ENCODE results near the gene C10orf71.

C10orf71 gene

DNA sequence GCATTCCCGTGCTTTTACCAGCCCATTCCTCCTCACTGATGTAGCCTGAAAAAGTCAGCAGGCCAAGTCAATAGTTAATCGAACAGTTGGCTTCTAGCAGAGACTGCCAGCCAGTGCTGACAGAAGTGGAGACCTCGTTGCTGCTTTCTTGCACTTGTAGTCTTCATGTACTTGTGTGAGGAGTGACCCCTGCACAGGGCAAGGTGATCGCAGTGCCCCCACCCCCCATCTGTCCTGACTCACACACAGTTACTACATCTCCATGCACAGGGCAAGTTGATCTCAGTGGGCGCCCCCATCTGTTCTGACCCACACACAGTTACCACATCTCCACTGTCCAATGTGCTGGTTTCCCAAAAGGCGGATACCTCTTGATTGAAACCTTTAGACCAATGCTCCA, 34.2 kb downstream of the C10orf71 start:
- DNase-seq (ENCODE audit: low spot score) = no peak

DNA sequence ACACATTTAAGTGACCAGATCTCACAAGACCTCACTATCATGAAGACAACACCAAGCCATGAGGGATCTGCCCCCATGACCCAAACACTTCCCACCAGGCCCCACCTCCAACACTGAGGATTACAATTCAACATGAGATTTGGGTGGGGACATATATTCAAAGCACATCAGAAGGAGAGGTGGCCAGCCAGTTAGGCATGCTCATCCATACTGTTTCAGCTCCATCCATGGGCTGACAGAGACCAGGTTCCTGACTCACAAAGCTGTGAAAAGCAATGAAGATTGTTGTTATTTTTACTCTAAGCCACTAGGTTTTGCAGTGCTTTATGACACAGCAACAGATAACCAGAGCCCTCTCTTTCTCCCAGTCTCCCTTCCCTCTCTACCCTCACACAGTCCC, 36.0 kb downstream of the C10orf71 start:
- DNase-seq (ENCODE audit: low spot score) = no peak

DNA sequence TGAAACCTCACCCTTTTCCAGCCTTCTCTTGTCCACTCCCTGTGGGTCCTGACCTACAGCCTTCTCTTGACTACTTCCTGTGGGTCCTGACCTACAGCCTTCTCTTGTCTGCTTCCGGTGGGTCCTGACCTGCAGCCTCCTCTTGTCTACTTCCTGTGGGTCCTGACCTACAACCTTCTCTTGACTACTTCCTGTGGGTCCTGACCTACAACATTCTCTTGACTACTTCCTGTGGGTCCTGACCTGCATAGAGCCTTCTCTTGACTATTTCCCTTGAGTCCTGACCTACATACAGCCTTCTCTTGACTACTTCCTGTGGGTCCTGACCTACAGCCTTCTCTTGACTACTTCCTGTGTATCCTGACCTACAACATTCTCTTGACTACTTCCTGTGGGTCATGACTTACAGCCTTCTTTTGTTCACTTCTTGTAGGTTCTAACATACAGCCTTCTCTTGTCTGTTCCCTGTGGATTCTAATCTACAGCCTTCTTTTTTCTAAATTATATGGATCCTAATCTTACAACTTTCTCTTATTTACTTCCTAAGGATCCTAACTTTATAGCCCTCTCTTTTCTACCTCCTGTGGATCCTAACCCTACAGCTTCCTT, 36.5 kb downstream of the C10orf71 start:
- no peak for DNase-seq (ENCODE audit: low spot score)

DNA sequence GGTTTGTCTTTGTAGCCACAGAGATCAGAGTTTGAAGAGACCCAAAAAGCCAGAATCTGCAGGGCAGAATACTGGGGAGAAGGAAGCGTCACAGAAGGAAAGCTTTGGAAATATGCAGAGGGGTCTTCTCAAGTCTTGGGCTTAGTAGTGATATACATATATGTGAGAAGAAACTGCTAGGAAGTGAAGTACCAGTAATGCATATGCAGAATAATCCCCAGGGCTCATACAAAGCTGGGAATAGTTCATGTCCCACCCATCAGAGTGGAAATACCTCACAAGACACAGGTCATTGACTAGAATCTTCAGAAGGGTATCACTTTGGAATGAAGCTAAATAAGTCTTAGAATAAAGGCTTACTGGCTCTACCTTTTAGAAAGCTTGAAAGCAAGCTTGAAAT, 39.6 kb downstream of the C10orf71 start:
- no peak for DNase-seq (ENCODE audit: low spot score)

DNA sequence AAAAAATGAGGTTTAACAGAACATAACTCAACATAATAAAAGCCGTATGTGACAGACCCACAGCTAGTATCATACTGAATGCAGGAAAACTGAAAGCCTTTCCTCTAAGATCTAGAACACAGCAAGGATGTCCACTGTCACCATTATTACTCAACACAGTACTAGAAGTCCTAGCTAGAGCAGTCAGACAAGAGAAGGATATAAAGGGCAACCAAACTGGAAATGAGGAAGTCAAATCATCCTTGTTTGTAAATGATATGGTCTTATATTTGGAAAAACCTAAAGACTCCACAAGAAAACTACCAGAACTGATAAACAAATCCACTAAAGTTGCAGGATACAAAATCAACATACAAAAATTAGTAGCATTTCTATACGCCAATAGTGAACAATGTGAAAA, 45.9 kb downstream of the C10orf71 start:
- DNase-seq (ENCODE audit: low spot score) = no peak

DNA sequence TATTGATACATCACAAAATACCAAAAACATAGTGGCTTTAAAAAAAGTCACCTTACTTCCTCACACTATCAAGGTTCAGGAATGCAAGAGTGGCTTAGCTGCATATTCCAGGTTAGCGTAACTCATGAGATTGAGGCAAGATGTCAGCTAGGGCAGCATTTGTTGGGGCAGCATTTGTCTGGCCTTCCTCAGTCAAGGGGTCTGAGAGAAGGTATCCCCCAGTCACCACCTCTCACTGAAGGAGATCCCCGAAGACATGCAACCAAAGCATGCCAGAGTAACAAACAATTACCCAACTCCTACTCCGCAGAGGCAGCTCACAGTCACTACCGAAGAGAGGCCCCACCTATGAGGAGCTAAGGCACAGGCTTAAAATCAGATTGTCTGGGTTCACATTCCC, 48.4 kb downstream of the C10orf71 start:
- no peak for DNase-seq (ENCODE audit: low spot score)

DNA sequence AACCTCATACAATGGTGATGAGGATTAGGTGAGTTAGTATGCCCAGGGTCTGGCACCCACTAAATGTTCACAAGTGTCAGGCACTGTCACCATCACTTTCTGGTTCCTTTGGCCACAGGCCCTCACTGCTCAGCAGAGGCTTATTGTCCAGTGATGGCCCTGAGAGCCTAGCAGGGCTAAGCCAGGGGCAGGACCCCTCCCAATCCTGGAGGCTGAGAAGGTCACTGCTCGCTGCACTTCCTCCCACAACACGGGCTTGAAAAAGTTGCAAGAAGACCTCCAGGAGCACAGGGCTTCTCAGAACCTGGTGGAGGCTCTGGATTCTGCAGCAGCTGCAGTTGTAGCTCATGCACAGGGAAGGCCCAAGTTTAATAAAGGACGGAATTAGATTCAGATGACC, 48.9 kb downstream of the C10orf71 start:
- no peak for DNase-seq (ENCODE audit: low spot score)

DNA sequence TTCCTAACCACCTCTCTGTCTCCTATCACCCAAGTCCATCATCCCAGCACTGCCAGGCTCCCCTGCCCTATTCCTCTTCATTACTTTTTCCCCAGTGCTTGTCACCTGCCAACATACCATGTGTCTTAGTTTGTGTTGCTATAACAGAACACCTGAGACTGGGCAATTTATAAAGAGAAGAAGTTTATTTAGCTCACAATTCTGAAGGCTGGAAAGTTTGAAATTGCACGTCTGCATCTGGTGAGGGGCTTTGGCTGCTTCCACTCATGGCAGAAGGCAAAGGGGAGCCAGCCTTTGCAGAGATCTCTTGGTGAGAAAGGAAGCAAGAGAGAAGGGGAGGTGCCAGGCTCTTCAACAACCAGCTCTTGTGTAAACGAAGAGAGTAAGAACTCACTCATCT, 49.6 kb downstream of the C10orf71 start:
- DNase-seq (ENCODE audit: low spot score) = no peak

DNA sequence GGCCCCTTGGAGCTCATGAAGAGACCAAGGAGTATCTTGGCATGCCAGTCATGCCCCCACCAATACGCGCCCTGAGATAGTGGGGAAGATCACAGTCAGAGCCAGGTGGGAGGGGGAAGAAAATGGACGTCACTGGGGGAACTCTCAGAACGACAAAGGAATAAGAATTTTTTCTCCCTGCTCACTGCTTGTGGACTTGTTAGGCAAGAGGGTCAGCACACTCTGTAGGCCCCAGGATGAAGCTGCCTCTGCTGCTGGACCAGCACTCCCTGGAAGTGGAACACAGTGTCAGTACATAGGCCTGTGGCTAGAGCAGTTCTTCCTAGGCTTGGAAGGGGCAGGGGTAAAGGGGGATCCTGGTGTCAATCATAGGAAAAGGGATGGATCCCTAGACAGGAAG, 50.4 kb downstream of the C10orf71 start:
- no peak for DNase-seq (ENCODE audit: low spot score)

DNA sequence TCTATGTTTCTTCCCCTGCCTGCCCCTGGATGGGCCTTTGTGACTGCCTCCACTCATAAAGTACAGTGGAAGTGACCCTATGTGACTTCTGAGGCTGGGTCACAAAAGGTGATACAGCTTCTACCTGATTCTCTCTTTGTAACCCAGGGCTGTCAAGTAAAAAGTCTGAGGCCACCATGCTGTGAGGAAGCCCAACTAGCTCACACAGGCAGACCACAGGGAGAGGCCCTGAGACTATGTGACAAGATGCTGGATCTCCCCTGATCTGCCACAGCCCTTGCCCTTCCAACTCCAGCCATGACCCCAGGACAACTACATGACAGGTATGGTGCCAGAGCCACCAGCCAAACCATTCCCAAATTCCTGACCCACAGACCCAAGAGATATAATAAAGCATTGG, 51.2 kb downstream of the C10orf71 start:
- no peak for DNase-seq (ENCODE audit: low spot score)

DNA sequence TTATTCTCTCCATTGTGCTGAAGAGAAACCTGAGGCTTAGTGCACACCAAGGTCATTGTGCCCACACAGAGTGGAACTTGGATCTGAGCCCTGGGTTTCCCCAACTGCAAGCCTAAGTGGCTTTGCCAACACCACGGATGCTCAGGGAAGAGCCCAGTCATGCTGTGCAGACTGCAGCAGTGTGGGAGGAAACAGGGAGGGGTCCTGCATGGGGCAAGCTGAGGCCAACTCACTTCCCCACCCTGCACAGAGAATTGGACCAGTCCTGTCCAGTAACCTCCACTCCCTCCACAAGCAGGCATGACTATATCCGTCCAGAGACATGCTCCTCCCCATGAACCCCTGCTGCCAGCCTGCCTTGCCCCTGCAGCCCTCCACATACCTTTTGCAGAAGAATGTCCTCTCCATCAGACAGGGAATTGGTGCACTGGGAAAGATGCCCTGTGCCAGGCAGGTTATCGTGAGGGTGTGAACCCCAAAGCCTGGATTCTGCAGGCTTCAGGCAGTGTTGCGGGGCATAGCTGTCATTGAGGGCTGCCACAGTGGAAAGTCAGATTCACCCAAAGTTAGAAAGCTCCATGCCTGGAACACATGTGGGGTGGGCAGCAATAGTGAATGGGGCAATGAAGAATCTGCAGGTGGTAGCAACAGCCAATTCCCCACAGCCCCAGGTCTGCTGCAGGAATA, 52.0 kb downstream of the C10orf71 start:
- DNase-seq (ENCODE audit: low spot score) = no peak

DNA sequence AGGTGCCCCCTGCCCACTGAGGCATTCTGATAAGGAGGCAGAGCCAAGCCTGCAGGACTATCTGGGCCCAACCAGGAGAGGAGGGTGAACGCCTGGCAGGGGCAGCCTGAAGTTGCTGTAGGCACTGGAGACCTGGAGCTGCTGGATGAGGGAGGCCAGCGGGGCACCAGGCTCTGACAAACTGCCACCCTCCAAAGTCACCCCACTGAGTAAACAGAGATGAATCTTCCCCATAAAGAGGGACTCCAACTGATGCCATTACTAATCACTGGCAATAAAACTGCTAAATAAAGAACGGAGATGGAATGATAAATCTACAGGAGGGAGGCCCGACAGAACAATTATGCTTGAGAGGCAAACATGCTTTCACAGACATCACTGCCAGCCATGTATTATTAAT, 52.7 kb downstream of the C10orf71 start:
- DNase-seq (ENCODE audit: low spot score) = no peak

DNA sequence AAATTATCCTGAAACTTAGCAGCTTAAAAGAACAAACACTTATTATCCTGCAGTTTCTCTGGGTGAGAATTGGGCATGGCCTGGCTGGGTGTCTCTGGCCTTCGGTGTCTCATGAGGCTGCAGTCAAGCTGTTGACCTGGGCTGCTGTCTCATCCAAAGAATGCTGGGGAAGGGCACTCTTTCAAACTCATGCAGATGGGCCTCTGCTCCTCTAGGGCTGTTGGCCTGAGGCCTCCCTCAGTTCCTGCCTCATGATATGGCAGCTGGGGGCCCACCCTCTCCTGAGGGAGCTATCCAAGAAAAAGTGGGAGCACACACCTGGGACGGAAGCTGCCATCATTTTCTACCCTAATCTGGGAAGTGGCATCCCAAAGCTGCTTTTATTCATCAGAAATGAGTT, 53.4 kb downstream of the C10orf71 start:
- no peak for DNase-seq (ENCODE audit: low spot score)

DNA sequence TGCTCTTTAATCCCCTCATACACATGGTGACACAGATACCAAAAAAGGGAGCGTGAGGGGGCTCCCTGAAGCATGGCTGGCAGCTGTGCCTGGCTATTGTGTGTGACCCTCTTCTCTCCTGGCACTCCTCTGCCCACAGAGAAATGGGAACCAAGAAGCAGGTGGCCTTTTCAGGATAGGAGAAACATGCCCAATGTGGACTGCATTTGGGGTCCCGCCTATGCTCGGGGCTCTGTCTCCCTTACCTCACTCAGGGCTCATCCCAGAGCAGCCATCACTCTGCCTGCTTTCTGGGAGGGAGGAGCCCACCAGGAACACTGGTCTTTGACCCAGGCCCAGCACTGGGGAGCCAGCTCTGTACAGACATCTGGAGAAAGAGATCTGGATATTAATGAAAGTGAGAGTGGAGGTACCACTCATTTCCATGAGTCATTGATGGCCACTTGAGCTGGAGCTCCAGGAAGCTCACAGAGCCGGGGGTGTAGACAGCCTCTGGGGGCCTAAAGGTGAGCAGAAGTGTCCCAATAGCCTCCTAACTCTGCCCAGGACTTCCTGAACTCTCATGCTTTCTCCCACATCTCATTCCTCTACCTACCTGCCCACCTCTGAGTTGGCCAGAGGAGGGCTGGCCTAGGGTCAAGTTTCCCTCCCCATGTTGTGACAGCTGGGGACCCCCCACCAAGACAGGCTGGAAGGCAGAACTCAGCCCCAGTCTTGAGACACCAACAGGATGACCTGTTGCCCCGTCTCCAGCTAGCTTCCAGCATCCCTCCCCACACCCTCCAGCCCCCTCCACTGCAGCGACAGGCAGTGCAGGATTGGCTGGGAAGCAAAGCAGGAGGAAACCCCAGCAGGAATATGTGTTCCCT, 54.3 kb downstream of the C10orf71 start:
- DNase-seq (ENCODE audit: low spot score) = no peak

DNA sequence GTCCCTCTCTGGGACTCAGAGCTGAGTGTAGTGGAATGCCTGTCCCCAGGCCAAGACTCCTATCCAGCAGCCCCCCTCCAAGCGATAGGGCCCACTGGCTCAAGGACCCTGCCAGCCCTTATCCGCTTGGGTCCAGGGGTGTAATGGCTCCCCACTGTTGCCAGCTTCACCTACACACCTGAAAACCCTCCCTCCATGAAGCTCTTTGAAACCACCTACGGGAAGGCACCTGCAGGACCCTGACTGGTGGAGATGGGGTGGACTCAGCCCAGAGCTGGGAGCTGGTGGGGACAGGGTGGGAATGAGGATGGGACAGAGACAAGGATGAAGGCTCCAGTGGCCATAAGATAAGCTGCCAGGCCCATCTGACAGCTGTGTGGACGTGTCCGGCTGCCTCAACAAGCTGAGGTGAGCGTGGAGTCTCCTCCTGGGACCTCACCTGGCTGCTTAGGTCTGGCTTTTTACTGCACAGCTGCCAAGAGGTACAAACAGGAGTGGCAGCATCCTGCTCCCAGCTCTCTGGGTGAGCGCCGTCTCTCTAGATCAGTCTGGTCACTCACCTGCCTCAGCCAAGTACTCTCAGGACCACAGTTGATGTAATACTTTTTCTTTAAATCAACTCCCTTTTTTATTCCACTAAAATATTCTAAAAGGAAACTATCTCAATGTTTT, 55.1 kb downstream of the C10orf71 start:
- DNase-seq (ENCODE audit: low spot score) = no peak

DNA sequence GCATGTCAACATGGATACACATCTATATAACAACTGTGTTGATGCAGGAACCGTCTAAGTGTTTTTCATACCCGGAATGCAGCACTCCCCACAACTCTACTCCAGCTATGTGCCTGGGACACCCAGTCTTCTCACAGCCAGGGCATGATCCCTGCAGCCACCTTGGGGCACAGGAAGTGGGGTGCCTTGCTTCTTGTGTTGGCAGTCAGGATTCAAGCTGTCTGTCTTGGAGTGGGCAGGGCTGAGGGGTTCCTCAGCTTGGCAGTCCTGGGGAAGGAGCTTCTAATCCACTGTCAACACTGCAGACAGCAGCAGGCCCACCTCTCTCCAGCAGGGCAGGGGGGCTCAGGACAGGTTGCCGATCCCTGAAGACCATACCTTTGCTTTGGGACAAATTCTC, 55.6 kb downstream of the C10orf71 start:
- DNase-seq (ENCODE audit: low spot score) = no peak

DNA sequence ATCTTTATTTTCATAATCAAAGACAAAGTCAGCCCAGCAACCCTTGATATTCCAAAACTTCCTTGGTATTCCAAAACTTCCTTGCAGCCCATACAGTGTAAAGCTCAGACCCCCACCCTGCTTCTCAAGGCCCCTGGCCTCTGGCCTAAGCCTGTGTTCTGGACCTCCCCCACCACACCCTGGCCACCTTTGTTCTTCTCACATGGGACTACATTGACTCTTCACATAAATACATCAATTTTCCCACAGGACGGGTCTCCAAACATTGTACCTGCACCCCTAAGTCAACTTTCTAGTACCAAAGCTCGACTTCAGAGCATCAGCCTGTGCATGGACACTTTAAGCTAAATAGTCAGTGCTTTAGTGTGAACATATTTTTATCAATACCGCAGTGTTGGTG, 56.3 kb downstream of the C10orf71 start:
- no peak for DNase-seq (ENCODE audit: low spot score)

DNA sequence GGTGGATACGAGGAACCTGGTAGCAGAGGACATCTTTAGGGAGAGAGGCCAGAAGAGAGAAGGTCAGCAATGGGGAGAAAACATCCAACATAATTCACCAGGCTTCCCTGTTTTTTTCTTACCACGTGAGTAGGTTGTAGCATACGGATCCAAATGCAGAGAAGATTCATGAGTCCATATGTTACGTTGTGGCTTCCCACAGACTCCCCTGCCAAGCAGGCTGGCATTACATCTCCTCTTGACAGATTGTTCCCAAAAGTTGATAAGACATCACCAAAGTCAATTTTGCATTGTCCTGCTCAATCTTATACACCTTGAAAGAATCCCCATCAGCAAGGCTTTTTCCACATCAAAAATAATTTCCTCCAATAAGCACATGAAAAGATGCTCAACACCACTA, 57.2 kb downstream of the C10orf71 start:
- DNase-seq (ENCODE audit: low spot score) = no peak

DNA sequence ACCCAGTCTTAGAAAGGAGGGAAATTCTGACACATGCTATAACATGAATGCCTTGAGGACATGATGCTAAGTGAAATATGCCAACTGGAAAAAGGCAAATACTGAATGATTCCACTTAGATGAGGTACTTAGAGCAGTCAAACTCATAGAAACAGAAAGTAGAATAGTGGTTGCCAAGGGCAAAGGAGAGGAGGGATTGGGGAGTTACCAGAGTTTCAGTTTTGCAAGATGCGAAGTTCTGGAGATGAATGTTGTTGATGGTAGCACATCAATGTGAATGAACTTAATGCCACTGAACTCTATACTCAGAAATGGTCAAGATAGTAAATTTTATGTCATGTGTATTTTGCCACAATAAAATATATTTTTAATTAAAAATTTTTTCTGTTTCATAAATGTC, 58.0 kb downstream of the C10orf71 start:
- no peak for DNase-seq (ENCODE audit: low spot score)

DNA sequence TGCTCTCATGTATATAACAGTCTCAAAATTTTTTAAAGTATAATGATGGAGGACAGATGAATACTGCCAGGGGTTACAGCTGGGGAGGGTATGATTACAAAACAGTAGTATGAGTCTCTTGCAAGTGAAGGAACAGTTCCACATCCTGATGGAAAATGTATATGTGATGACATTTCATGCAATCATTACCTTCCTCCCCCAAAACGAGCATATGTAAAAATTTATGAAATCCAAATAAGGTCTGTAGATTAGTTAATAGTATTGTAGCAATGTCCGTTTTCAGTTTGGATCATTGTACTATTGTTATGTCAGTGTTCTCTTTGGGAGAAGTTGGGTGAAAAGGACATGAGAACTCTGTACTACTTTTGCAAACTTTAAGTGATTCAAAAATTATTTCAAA, 58.9 kb downstream of the C10orf71 start:
- DNase-seq (ENCODE audit: low spot score) = no peak

DNA sequence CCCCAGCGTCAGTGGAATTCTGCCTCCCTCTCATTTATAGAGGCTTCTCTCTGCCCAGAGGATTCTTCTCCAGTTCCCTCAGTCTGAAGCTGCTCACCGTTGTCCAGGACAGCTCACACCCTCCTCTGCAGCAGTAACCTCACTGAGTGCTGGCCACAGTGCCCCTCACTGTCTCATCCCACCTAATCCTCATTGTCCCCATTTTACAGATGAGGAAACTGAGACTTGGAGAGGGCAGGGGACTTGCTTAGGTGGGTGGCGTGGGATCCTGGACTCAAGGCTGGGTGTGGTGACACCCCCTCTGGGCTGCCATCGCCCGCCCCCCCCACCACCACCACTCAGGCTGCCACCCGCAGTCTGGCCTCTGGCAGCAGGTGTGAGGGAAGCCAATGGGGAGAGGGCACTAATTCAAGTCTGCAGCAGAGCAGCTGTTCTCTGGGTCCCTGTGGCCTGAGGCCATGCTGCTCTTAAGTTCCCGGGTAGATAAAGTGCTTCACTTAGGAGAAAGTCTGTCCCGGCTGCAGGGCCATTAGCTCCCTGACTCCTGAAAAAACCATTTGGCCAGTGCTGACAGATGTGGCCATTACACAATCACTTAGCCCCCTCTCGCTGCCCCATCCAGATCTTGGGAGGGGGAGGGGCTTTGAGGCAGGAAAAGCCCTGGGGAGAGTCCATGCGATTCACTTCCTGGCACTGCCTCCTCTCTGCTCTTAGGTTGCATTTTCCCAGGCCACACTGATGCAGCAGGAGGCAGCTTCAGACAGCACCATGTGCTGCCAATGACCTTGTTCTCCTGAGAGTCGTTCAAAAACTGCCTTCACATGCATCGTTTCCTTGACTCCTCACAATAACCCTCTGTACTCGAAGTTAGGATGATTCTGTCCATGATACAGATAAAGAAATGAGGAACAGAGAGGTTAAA, 60.6 kb downstream of the C10orf71 start:
- no peak for DNase-seq (ENCODE audit: low spot score)

Data from AG08396 (cell line).